Loucy (cell line): ENCODE measurements around the gene SH3PXD2B.
"Not testable (repeated sequence)": the region's sequence is repeated elsewhere in the genome, so short reads cannot be mapped to it uniquely, and the experiment has no call there.

ENCODE experiments used
- H2AFZ ChIP-seq: fragments of 200-600 bp; sonication (generic); 2 replicates; pipeline ENCODE4 v1.6.0; 2016; ENCODE audit warnings: antibody characterized with exemption, mild to moderate bottlenecking, low read length, moderate library complexity
- H3F3A ChIP-seq: fragments of 200-600 bp; 2 replicates; pipeline ENCODE4 v1.6.0; 2016; ENCODE audit warnings: antibody characterized with exemption, low read depth, mild to moderate bottlenecking
- H3K27me3 ChIP-seq: fragments of 200-600 bp; sonication (generic); 2 replicates; pipeline ENCODE4 v1.6.1; 2014; ENCODE audit warnings: low read length, mild to moderate bottlenecking; ENCODE audit not compliant: insufficient read depth, poor library complexity, severe bottlenecking
- H3K36me3 ChIP-seq: fragments of 200-600 bp; sonication (generic); 2 replicates; pipeline ENCODE4 v1.6.1; 2016; ENCODE audit warnings: low read length; ENCODE audit not compliant: insufficient read depth
- H3K4me1 ChIP-seq: fragments of 200-600 bp; sonication (generic); 2 replicates; pipeline ENCODE4 v1.5.1; 2014; ENCODE audit warnings: low read length, mild to moderate bottlenecking; ENCODE audit not compliant: insufficient read depth, poor library complexity, severe bottlenecking
- H3K4me2 ChIP-seq: fragments of 200-600 bp; sonication (generic); 2 replicates; pipeline ENCODE4 v1.6.0; 2014; ENCODE audit warnings: antibody characterized with exemption, low read length, low read depth, mild to moderate bottlenecking; ENCODE audit not compliant: poor library complexity, severe bottlenecking
- H3K4me3 ChIP-seq: fragments of 200-600 bp; sonication (generic); 2 replicates; pipeline ENCODE4 v1.5.1; 2014; ENCODE audit warnings: low read length, mild to moderate bottlenecking, mixed read lengths; ENCODE audit not compliant: poor library complexity, severe bottlenecking
- H3K79me2 ChIP-seq: fragments of 200-600 bp; sonication (generic); 2 replicates; pipeline ENCODE4 v1.6.1; 2014; ENCODE audit warnings: low read length; ENCODE audit not compliant: insufficient read depth
- H3K9ac ChIP-seq: fragments of 200-600 bp; sonication (generic); 2 replicates; pipeline ENCODE4 v1.6.0; 2014; ENCODE audit warnings: mild to moderate bottlenecking, low read depth, low read length, moderate library complexity; ENCODE audit not compliant: poor library complexity, severe bottlenecking
- H3K9me2 ChIP-seq: fragments of 200-600 bp; sonication (generic); replicated peaks from 2 replicates; pipeline ENCODE4 v1.6.1; 2016; ENCODE audit warnings: low read depth, low read length, mixed read lengths
- H3K9me3 ChIP-seq: fragments of 200-600 bp; sonication (generic); 2 replicates; pipeline ENCODE4 v1.6.1; 2014; ENCODE audit warnings: mild to moderate bottlenecking, antibody characterized with exemption, low read length, low read depth; ENCODE audit not compliant: insufficient read depth
- H4K20me1 ChIP-seq: fragments of 200-600 bp; sonication (generic); 2 replicates; pipeline ENCODE4 v1.6.0; 2014; ENCODE audit warnings: antibody characterized with exemption, low read length, mild to moderate bottlenecking; ENCODE audit not compliant: insufficient read depth, poor library complexity, severe bottlenecking
- CTCF ChIP-seq: fragments of 200-600 bp; sonication (generic); conservative IDR thresholded peaks from 2 replicates; pipeline ENCODE4 v1.5.1; 2014; ENCODE audit warnings: mild to moderate bottlenecking, antibody characterized with exemption, low read length
- EZH2phosphoT487 ChIP-seq: fragments of 200-600 bp; IDR thresholded peaks from 2 replicates; pipeline ENCODE4 v1.6.1; 2018; ENCODE audit warnings: antibody characterized with exemption, mild to moderate bottlenecking, moderate library complexity, borderline replicate concordance

The SH3PXD2B gene

DNA sequence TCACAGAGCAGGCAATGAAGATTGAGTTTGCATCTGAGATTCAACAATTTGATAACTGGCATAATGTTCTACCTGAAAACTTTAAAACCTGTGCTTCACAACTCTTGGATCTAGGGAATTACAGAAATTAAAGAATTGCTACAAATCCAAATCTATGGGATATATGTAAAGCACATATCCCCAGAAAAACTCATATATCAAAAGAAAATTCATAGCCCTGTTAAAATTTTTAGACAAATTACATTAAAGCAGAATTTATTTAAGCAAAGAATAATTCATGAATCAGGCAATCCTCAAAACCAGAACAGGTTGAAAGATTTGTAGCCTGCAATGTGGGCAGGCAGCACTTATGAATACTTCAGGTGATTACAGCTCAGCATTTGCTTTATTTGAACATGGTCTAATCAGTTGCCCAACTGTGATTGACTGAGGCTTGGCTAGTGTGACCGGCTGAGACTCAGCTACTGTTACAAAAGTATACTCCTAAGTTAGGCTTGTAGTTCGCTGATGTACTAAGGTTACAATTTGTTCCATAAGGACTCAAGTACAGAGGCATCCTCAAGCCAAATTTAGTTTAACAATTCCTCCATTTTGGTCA, 160.5 kb downstream of the SH3PXD2B start:
- Histone ChIP-seq H3K4me3 (no peak overlapping the region), H3K4me2 (no peak overlapping the region), H4K20me1 (no peaks in the 10 kb centered on the region), H3K9ac (no peak overlapping the region), H3K9me3 (no peaks in the 10 kb centered on the region), H3K9me2 (no peaks in the 10 kb centered on the region), H3K27me3 (no peaks in the 10 kb centered on the region), H2AFZ (no peak overlapping the region), H3K36me3 (no peaks in the 10 kb centered on the region), H3K4me1 (no peaks in the 10 kb centered on the region), H3F3A (no peaks in the 10 kb centered on the region), H3K79me2 (no peaks in the 10 kb centered on the region)
- TF ChIP-seq EZH2phosphoT487 (no peak), CTCF (no peak)

DNA sequence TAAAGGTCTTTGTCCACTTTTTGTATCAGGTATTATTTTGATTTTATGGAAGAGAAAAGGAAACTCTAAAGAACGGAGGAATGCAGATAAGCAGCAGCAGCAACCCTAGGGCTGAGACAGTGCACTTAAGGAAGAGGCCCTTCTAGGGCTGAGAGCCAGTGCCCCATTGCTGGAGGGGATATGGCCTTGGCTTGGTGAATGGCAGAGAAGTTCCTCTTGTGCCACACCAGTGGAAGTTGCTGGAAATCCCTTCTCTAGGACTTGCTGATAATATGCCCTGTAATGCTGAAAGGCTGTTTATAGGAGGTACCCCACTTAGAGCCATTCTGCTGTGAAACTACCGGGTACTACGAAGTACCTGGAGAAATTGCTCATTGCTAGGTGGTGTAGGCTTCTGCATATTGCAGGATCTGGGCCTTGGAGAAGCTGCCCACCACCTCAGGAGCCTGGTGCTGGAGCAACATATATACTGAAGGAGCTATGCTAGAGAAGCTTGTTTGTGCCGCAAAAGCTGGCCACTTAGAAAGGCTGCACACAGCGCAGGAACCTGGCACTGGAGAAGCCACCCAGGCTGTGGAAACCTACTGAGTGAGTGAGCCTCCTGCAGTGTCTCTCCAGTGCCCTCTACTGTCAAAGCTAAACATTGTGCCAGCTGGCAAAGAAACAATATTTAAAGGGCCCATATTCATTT, 161.1 kb downstream of the SH3PXD2B start:
- Histone ChIP-seq H2AFZ (peak overlapping the region; percentile 73; the same call in 1 of the 2 replicates), H3K27me3 (no peaks in the 10 kb centered on the region), H3K9ac (no peak overlapping the region), H3K4me2 (no peak overlapping the region), H4K20me1 (no peaks in the 10 kb centered on the region), H3K4me3 (no peak overlapping the region), H3F3A (no peaks in the 10 kb centered on the region), H3K9me2 (no peaks in the 10 kb centered on the region), H3K79me2 (no peaks in the 10 kb centered on the region), H3K36me3 (no peaks in the 10 kb centered on the region), H3K9me3 (no peaks in the 10 kb centered on the region), H3K4me1 (no peaks in the 10 kb centered on the region)
- TF ChIP-seq CTCF = peak; percentile 70
- TF ChIP-seq EZH2phosphoT487 = no peak

DNA sequence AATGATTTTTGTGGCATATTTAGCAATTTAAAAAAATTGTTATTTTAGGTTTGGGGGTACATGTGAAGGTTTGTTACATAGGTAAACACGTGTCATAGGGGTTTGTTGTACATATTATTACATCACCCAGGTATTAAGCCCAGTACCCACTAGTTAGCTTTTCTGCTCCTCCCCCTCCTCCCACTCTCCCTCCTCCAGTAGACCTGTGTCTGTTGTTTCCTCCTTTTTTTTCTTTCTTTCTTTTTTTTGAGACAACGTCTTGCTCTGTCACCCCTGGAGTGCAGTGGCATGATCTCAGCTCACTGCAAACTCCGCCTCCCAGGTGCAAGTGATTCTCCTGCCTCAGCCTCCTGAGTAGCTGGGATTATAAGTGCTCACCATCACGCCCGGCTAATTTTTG, 162.5 kb downstream of the SH3PXD2B start:
- not testable (repeated sequence) for H3K9ac ChIP-seq, H3K9me3 ChIP-seq, H2AFZ ChIP-seq

GRCh38 chr5:172288465-172288864, 165.9 kb downstream of the SH3PXD2B start:
- Histone ChIP-seq H3K4me2 (no peak overlapping the region), H3K27me3 (no peaks in the 10 kb centered on the region), H3K79me2 (no peaks in the 10 kb centered on the region), H3K4me1 (peaks cover 7% of the 10 kb centered on the region), H3K9me2 (no peaks in the 10 kb centered on the region), H3K9ac (no peak overlapping the region), H3K4me3 (no peak overlapping the region), H4K20me1 (no peaks in the 10 kb centered on the region), H3F3A (no peaks in the 10 kb centered on the region), H3K9me3 (no peaks in the 10 kb centered on the region), H3K36me3 (no peaks in the 10 kb centered on the region), H2AFZ (no peak overlapping the region)
- TF ChIP-seq CTCF (no peak), EZH2phosphoT487 (no peak)

More for the DNA sequence above, 162.5 kb downstream of the SH3PXD2B start:
- H3K4me1 ChIP-seq, H3K4me3 ChIP-seq, H3K9me2 ChIP-seq, H3F3A ChIP-seq, H3K4me2 ChIP-seq, H4K20me1 ChIP-seq, H3K79me2 ChIP-seq, H3K27me3 ChIP-seq, H3K36me3 ChIP-seq: not testable (repeated sequence)

- not testable (repeated sequence) for H3K36me3 ChIP-seq, H3K4me2 ChIP-seq, H3K4me1 ChIP-seq, H3K9ac ChIP-seq, H3K27me3 ChIP-seq, H3K9me3 ChIP-seq, H3F3A ChIP-seq, H4K20me1 ChIP-seq, H3K9me2 ChIP-seq, H3K4me3 ChIP-seq, H2AFZ ChIP-seq
- H3K79me2 ChIP-seq = peaks cover 11% of the 10 kb centered on the region
These were observed 167.2 kb downstream of the SH3PXD2B start for GRCh38 chr5:172287140-172287539.
